AG04449 (cell line): ENCODE measurements around the gene C1QTNF8.

Experiments
- CTCF ChIA-PET: fragments of 350-600 bp; formaldehyde crosslinking; extraction: SDS; loops from one replicate; lab custom pipeline; 2021; ENCODE audit warnings: antibody characterized with exemption; lab: Yijun Ruan, JAX
- POLR2A ChIA-PET: fragments of 400-600, 350-600 bp; formaldehyde crosslinking; extraction: SDS; loops from one replicate; lab custom pipeline; 2020; ENCODE audit warnings: antibody characterized with exemption, inconsistent platforms; lab: Yijun Ruan, JAX
- DNase-seq: peaks from one replicate; pipeline ENCODE4 v3.0.0-alpha.2; 2010; ENCODE audit warnings: low read depth, low spot score
- H3K4me3 ChIP-seq: 2 replicates; pipeline ENCODE4 v1.5.1; 2011; ENCODE audit warnings: low read depth, mild to moderate bottlenecking, control low read depth, low read length
- TF ChIP-seq, protein P1 (sequence below): IDR thresholded peaks from one replicate; pipeline ENCODE4 v1.5.1; 2011; ENCODE audit warnings: mild to moderate bottlenecking, moderate library complexity, low read length, control low read depth, inconsistent platforms; ENCODE audit not compliant: insufficient read depth; ENCODE audit errors: missing control alignments

Gene C1QTNF8

DNA sequence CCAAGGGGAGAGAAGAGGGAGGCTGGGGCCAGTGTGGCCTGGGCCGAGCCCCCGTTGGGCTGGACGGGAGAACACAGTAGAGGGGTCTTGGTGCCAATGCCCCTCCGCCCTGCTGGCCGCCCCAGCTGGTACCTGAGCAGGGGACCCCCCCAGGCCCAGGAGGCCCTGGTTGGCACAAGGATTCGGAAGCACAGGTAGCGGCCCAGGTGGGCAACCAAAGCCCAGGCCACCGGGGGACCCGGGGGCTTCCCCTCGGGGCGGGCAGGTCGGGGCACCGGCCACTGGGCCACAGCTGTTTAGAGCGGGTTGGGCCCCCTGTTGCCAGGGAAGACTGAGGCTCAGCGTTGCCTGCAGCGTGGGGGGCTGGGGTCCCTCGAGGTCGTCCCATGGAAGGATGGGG is 28.2 kb upstream of the C1QTNF8 start:
- TF ChIP-seq, protein P1, sequence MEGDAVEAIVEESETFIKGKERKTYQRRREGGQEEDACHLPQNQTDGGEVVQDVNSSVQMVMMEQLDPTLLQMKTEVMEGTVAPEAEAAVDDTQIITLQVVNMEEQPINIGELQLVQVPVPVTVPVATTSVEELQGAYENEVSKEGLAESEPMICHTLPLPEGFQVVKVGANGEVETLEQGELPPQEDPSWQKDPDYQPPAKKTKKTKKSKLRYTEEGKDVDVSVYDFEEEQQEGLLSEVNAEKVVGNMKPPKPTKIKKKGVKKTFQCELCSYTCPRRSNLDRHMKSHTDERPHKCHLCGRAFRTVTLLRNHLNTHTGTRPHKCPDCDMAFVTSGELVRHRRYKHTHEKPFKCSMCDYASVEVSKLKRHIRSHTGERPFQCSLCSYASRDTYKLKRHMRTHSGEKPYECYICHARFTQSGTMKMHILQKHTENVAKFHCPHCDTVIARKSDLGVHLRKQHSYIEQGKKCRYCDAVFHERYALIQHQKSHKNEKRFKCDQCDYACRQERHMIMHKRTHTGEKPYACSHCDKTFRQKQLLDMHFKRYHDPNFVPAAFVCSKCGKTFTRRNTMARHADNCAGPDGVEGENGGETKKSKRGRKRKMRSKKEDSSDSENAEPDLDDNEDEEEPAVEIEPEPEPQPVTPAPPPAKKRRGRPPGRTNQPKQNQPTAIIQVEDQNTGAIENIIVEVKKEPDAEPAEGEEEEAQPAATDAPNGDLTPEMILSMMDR, result no peak
- CTCF ChIA-PET, result interaction anchor here (1.2 kb wide), 1 partner anchor 177 kb away, joined by 3 read pairs; no protein-coding TSS in a partner anchor
- POLR2A ChIA-PET, result no interaction called here
- no peak overlapping the region for H3K4me3 ChIP-seq
- DNase-seq, result no peak

DNA sequence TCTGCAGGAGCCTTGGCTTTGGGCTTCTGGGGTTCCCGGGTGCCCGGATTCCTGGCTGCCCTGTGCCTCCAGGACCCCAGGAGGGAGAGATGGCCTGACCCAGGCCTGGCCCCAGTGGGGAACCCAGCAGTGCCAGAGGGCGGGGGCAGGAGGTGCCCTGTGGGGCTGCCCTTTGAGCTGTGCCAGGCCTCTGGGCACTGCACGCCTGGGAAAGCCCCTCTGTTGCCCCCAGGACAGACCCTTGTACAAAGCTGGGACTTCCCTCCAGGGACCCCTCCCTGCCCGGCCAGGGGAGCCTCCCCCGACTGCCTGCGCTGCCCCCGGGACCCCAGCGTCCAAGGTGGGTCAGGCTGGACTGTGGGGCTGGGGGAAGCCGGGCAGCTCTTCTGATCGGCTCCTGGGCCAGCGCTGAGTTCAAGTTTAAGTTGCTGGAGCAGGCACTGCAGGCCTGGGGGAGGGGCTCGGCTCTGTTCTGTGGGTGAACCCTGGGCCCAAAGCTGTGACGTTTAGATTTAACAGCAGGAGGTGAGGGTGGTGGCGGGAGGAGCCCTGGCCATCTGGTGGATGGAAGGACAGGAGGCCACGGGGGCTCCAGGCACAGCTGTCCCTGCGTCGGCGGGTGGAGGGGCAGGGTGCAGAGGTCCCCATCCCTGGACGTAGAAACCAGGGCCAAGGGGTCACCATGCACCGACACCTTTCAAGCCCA is 27.6 kb upstream of the C1QTNF8 start:
- ChIA-PET CTCF (interaction anchor here (1.2 kb wide), 1 partner anchor 177 kb away, joined by 3 read pairs; no protein-coding TSS in a partner anchor), POLR2A (no interaction called here)
- DNase-seq, result no peak
- TF ChIP-seq, protein P1, result no peak
- no peak overlapping the region for H3K4me3 ChIP-seq

DNA sequence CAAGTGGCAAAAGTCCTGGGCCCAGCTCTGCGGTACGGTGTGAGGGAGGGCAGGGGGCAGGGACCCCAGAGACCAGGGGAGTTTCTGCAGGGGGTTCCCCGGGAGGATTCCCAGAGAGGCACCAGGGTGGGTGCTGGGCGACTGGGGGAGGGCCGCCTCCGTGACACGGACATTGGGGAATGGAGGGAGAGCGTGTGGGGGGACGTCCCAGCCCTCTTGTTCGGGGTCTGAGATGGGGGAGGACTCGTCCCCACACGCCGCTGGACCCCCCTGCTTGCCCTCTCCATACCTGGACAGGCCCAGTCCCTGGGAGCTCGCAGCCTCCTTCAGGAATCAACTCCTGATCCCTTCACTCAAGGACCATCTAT is 26.3 kb upstream of the C1QTNF8 start:
- DNase-seq, result no peak
- POLR2A ChIA-PET, result no interaction called here
- no peak overlapping the region for H3K4me3 ChIP-seq
- CTCF ChIA-PET, result no interaction called here
- TF ChIP-seq, protein P1, result no peak

DNA sequence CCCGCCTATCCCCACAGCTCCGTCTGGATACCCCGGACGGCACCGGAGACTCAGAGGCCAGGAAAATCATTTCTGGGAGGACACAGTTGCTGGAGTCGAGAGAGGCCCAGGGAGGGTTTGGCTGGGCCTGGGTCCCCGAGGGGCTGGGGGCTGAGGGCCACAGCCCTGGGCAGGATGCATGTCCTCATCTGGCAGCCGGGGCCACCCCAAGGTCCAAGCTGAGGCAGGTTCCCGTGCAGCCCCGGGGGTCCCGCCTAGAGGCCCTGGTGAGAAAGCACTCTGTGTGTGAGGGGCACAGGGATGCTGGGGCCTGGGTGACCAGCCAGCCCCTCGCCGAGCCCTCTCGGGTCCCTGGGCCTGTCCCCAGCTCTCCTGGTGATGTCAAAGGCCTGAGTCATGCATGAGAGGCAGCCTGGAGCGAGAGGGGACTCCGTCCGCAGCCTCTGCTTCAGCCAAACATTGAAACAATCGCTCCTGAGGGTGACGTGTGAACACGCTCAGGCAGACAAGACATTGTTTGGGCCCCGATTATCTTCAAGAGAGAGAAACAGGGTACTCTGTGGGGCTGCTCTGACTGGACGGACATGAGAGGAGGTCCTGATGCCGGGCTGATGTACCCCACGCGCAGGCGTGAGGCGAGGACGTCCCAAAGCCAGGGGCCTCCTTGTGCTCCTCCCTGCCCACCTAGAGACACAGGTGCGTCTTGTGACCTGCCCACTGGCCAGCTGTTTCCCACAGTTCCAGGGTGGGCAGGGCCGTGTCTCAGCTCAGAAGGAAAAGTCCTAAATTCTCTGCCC is 25.8 kb upstream of the C1QTNF8 start:
- POLR2A ChIA-PET, result no interaction called here
- CTCF ChIA-PET, result no interaction called here
- no peak overlapping the region for H3K4me3 ChIP-seq
- TF ChIP-seq, protein P1, result no peak
- no peak for DNase-seq

DNA sequence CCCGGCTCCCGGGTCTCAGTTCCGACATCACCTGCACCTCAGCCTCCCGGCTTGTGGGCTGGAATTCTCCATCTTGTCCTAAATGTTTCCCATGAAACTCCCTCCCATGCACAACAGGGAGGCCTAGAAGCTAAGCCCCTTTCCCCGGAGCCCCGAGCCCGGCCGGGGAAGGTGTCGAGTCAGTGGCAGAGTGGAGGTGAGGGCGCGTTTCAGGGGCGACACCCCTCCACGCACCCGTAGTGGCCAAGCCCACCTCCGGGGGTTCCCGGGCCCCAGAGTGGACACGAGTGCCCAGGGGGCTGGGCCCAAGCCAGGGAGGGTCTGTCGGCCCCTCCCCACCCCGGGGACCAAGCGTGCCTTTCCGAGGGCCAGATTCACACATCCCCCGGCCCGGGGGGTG is 25.0 kb upstream of the C1QTNF8 start:
- TF ChIP-seq, protein P1, result no peak
- DNase-seq, result no peak
- no peak overlapping the region for H3K4me3 ChIP-seq
- ChIA-PET POLR2A (no interaction called here), CTCF (no interaction called here)

DNA sequence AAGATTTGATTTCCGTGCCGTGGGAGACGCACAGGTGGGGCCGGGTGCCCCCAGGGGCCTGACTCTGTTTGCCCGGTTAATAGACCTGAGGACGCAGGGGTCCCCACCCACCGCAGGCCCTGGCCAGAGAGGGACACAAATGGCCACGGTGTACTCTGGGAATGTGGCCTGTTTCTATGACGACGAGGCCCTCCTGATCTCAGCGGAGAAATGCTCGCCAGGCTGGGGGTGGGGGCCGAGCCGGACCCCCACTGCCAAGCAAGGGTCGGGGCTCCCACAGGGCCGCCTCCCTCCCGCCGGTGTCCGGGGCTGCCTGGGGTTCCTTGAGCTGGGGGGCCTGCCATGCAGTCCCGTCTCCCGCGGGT is 24.5 kb upstream of the C1QTNF8 start:
- DNase-seq, result no peak
- ChIA-PET POLR2A (no interaction called here), CTCF (no interaction called here)
- TF ChIP-seq, protein P1, result no peak
- H3K4me3 ChIP-seq, result no peak overlapping the region
